Loucy (cell line): ENCODE measurements around the gene KRTAP17-1.

ENCODE experiments used
- H2AFZ ChIP-seq: fragments of 200-600 bp; sonication (generic); 2 replicates; pipeline ENCODE4 v1.6.0; 2016; ENCODE audit warnings: antibody characterized with exemption, mild to moderate bottlenecking, low read length, moderate library complexity
- H3F3A ChIP-seq: fragments of 200-600 bp; 2 replicates; pipeline ENCODE4 v1.6.0; 2016; ENCODE audit warnings: antibody characterized with exemption, low read depth, mild to moderate bottlenecking
- H3K27me3 ChIP-seq: fragments of 200-600 bp; sonication (generic); 2 replicates; pipeline ENCODE4 v1.6.1; 2014; ENCODE audit warnings: low read length, mild to moderate bottlenecking; ENCODE audit not compliant: insufficient read depth, poor library complexity, severe bottlenecking
- H3K36me3 ChIP-seq: fragments of 200-600 bp; sonication (generic); 2 replicates; pipeline ENCODE4 v1.6.1; 2016; ENCODE audit warnings: low read length; ENCODE audit not compliant: insufficient read depth
- H3K4me1 ChIP-seq: fragments of 200-600 bp; sonication (generic); 2 replicates; pipeline ENCODE4 v1.5.1; 2014; ENCODE audit warnings: low read length, mild to moderate bottlenecking; ENCODE audit not compliant: insufficient read depth, poor library complexity, severe bottlenecking
- H3K4me2 ChIP-seq: fragments of 200-600 bp; sonication (generic); 2 replicates; pipeline ENCODE4 v1.6.0; 2014; ENCODE audit warnings: antibody characterized with exemption, low read length, low read depth, mild to moderate bottlenecking; ENCODE audit not compliant: poor library complexity, severe bottlenecking
- H3K4me3 ChIP-seq: fragments of 200-600 bp; sonication (generic); 2 replicates; pipeline ENCODE4 v1.5.1; 2014; ENCODE audit warnings: low read length, mild to moderate bottlenecking, mixed read lengths; ENCODE audit not compliant: poor library complexity, severe bottlenecking
- H3K79me2 ChIP-seq: fragments of 200-600 bp; sonication (generic); 2 replicates; pipeline ENCODE4 v1.6.1; 2014; ENCODE audit warnings: low read length; ENCODE audit not compliant: insufficient read depth
- H3K9ac ChIP-seq: fragments of 200-600 bp; sonication (generic); 2 replicates; pipeline ENCODE4 v1.6.0; 2014; ENCODE audit warnings: mild to moderate bottlenecking, low read depth, low read length, moderate library complexity; ENCODE audit not compliant: poor library complexity, severe bottlenecking
- H3K9me2 ChIP-seq: fragments of 200-600 bp; sonication (generic); replicated peaks from 2 replicates; pipeline ENCODE4 v1.6.1; 2016; ENCODE audit warnings: low read depth, low read length, mixed read lengths
- H3K9me3 ChIP-seq: fragments of 200-600 bp; sonication (generic); 2 replicates; pipeline ENCODE4 v1.6.1; 2014; ENCODE audit warnings: mild to moderate bottlenecking, antibody characterized with exemption, low read length, low read depth; ENCODE audit not compliant: insufficient read depth
- H4K20me1 ChIP-seq: fragments of 200-600 bp; sonication (generic); 2 replicates; pipeline ENCODE4 v1.6.0; 2014; ENCODE audit warnings: antibody characterized with exemption, low read length, mild to moderate bottlenecking; ENCODE audit not compliant: insufficient read depth, poor library complexity, severe bottlenecking
- CTCF ChIP-seq: fragments of 200-600 bp; sonication (generic); conservative IDR thresholded peaks from 2 replicates; pipeline ENCODE4 v1.5.1; 2014; ENCODE audit warnings: mild to moderate bottlenecking, antibody characterized with exemption, low read length
- EZH2phosphoT487 ChIP-seq: fragments of 200-600 bp; IDR thresholded peaks from 2 replicates; pipeline ENCODE4 v1.6.1; 2018; ENCODE audit warnings: antibody characterized with exemption, mild to moderate bottlenecking, moderate library complexity, borderline replicate concordance

Gene KRTAP17-1

GRCh38 chr17:41329279-41329948 is 13.9 kb upstream of the KRTAP17-1 start:
- H3K9ac ChIP-seq = no peak overlapping the region
- no peaks in the 10 kb centered on the region for H3K36me3 ChIP-seq
- H4K20me1 ChIP-seq = no peaks in the 10 kb centered on the region
- H3K27me3 ChIP-seq = no peaks in the 10 kb centered on the region
- H3K4me3 ChIP-seq = no peak overlapping the region
- H3K9me3 ChIP-seq = no peaks in the 10 kb centered on the region
- no peaks in the 10 kb centered on the region for H3K4me1 ChIP-seq
- no peak overlapping the region for H3K4me2 ChIP-seq
- TF ChIP-seq CTCF (peak; percentile 75), EZH2phosphoT487 (no peak)
- H3K79me2 ChIP-seq = no peaks in the 10 kb centered on the region
- no peak overlapping the region for H2AFZ ChIP-seq
- H3K9me2 ChIP-seq = no peaks in the 10 kb centered on the region
- no peaks in the 10 kb centered on the region for H3F3A ChIP-seq

GRCh38 chr17:41328207-41328606 is 12.7 kb upstream of the KRTAP17-1 start:
- no peak overlapping the region for H2AFZ ChIP-seq

GRCh38 chr17:41327411-41328120 is 12.1 kb upstream of the KRTAP17-1 start:
- H3K9me3 ChIP-seq = no peaks in the 10 kb centered on the region
- no peak for TF ChIP-seq EZH2phosphoT487
- no peak for TF ChIP-seq CTCF
- H3K4me1 ChIP-seq = no peaks in the 10 kb centered on the region
- no peaks in the 10 kb centered on the region for H4K20me1 ChIP-seq
- H3K27me3 ChIP-seq = no peaks in the 10 kb centered on the region
- no peak overlapping the region for H3K4me2 ChIP-seq
- H3K9me2 ChIP-seq = no peaks in the 10 kb centered on the region
- H3K4me3 ChIP-seq = no peak overlapping the region
- no peaks in the 10 kb centered on the region for H3K36me3 ChIP-seq
- H3K9ac ChIP-seq = no peak overlapping the region
- H3K79me2 ChIP-seq = no peaks in the 10 kb centered on the region
- H3F3A ChIP-seq = no peaks in the 10 kb centered on the region
- no peak overlapping the region for H2AFZ ChIP-seq

More at GRCh38 chr17:41328207-41328606, 12.7 kb upstream of the KRTAP17-1 start:
- H3K27me3 ChIP-seq = no peaks in the 10 kb centered on the region
- H3K9ac ChIP-seq = no peak overlapping the region
- H3K9me3 ChIP-seq = no peaks in the 10 kb centered on the region
- no peak overlapping the region for H3K4me3 ChIP-seq
- H3K4me2 ChIP-seq = no peak overlapping the region
- TF ChIP-seq CTCF = no peak
- no peak for TF ChIP-seq EZH2phosphoT487
- H3K36me3 ChIP-seq = no peaks in the 10 kb centered on the region
- no peaks in the 10 kb centered on the region for H3K9me2 ChIP-seq
- H4K20me1 ChIP-seq = no peaks in the 10 kb centered on the region
- H3F3A ChIP-seq = no peaks in the 10 kb centered on the region
- no peaks in the 10 kb centered on the region for H3K79me2 ChIP-seq
- no peaks in the 10 kb centered on the region for H3K4me1 ChIP-seq
